ENCODE measurements around the gene E2F7. TPM values are rescaled to one million over a fixed set of nuclear protein-coding genes. Genes with fewer than 3 reads are reported as not detected.
"Not testable (repeated sequence)": the region's sequence is repeated elsewhere in the genome, so short reads cannot be mapped to it uniquely, and the experiment has no call there.

The E2F7 gene
- 8.7 and 12.0 TPM in 2 replicates for total RNA-seq (2014; rRNA removed; shearing (Covaris generic))

- Histone ChIP-seq H3K27me3 (ENCODE audit: control insufficient read depth, insufficient read depth, low read length) (no peaks in the 10 kb centered on the region), H3K36me3 (replicated peaks; ENCODE audit: control insufficient read depth, insufficient read depth, low read length) (peaks cover 3% of the 10 kb centered on the region; the same call in 1 of the 2 replicates), H3K4me3 (ENCODE audit: insufficient read depth, low read depth, low read length) (peak within 1 kb of the TSS; percentile 83)
- peak; percentile 98 for DNase-seq
Observed at GRCh38 chr12:77065361-77066204, at the start of gene E2F7. Gene E2F7 (minus strand): TSS chr12:77065569. CDS start chr12:77064635, 934 bp downstream.

- no peaks in the 10 kb centered on the region for H3K36me3 ChIP-seq (replicated peaks; ENCODE audit: control insufficient read depth, insufficient read depth, low read length)
- no peak for DNase-seq
- H3K4me3 ChIP-seq (ENCODE audit: insufficient read depth, low read depth, low read length), result no peak overlapping the region
- no peaks in the 10 kb centered on the region for H3K27me3 ChIP-seq (ENCODE audit: control insufficient read depth, insufficient read depth, low read length)
Observed at GRCh38 chr12:77113971-77114370, 48.6 kb upstream of the E2F7 start.

GRCh38 chr12:77108707-77109106 lies 43.3 kb upstream of the E2F7 start:
- H3K27me3 ChIP-seq (ENCODE audit: control insufficient read depth, insufficient read depth, low read length), result no peaks in the 10 kb centered on the region
- DNase-seq, result no peak
- H3K4me3 ChIP-seq (ENCODE audit: insufficient read depth, low read depth, low read length), result no peak overlapping the region
- no peaks in the 10 kb centered on the region for H3K36me3 ChIP-seq (replicated peaks; ENCODE audit: control insufficient read depth, insufficient read depth, low read length)

- peak; percentile 13 for DNase-seq
- no peaks in the 10 kb centered on the region for H3K27me3 ChIP-seq (ENCODE audit: control insufficient read depth, insufficient read depth, low read length)
- H3K4me3 ChIP-seq (ENCODE audit: insufficient read depth, low read depth, low read length), result no peak overlapping the region
- no peaks in the 10 kb centered on the region for H3K36me3 ChIP-seq (replicated peaks; ENCODE audit: control insufficient read depth, insufficient read depth, low read length)
Observed at GRCh38 chr12:77107121-77107520, 41.8 kb upstream of the E2F7 start.

- H3K4me3 ChIP-seq (ENCODE audit: insufficient read depth, low read depth, low read length), result no peak overlapping the region
- H3K27me3 ChIP-seq (ENCODE audit: control insufficient read depth, insufficient read depth, low read length), result no peaks in the 10 kb centered on the region
- H3K36me3 ChIP-seq (replicated peaks; ENCODE audit: control insufficient read depth, insufficient read depth, low read length), result no peaks in the 10 kb centered on the region
- no peak for DNase-seq
Observed at GRCh38 chr12:77104792-77105191, 39.4 kb upstream of the E2F7 start.

- Histone ChIP-seq H3K27me3 (ENCODE audit: control insufficient read depth, insufficient read depth, low read length) (no peaks in the 10 kb centered on the region), H3K36me3 (replicated peaks; ENCODE audit: control insufficient read depth, insufficient read depth, low read length) (no peaks in the 10 kb centered on the region), H3K4me3 (ENCODE audit: insufficient read depth, low read depth, low read length) (no peak overlapping the region)
- DNase-seq, result no peak
Observed at GRCh38 chr12:77104286-77104685, 38.9 kb upstream of the E2F7 start.

GRCh38 chr12:77102691-77103090 lies 37.3 kb upstream of the E2F7 start:
- DNase-seq, result no peak
- Histone ChIP-seq H3K27me3 (ENCODE audit: control insufficient read depth, insufficient read depth, low read length) (no peaks in the 10 kb centered on the region), H3K36me3 (replicated peaks; ENCODE audit: control insufficient read depth, insufficient read depth, low read length) (no peaks in the 10 kb centered on the region), H3K4me3 (ENCODE audit: insufficient read depth, low read depth, low read length) (no peak overlapping the region)

- Histone ChIP-seq H3K27me3 (ENCODE audit: control insufficient read depth, insufficient read depth, low read length) (no peaks in the 10 kb centered on the region), H3K4me3 (ENCODE audit: insufficient read depth, low read depth, low read length) (no peak overlapping the region), H3K36me3 (replicated peaks; ENCODE audit: control insufficient read depth, insufficient read depth, low read length) (no peaks in the 10 kb centered on the region)
- no peak for DNase-seq
Observed at GRCh38 chr12:77102123-77102522, 36.8 kb upstream of the E2F7 start.

GRCh38 chr12:77099799-77100198 lies 34.4 kb upstream of the E2F7 start:
- Histone ChIP-seq H3K36me3 (replicated peaks; ENCODE audit: control insufficient read depth, insufficient read depth, low read length) (no peaks in the 10 kb centered on the region), H3K27me3 (ENCODE audit: control insufficient read depth, insufficient read depth, low read length) (no peaks in the 10 kb centered on the region), H3K4me3 (ENCODE audit: insufficient read depth, low read depth, low read length) (no peak overlapping the region)
- no peak for DNase-seq

GRCh38 chr12:77097846-77098245 lies 32.5 kb upstream of the E2F7 start:
- no peak overlapping the region for H3K4me3 ChIP-seq (ENCODE audit: insufficient read depth, low read depth, low read length)
- no peaks in the 10 kb centered on the region for H3K36me3 ChIP-seq (replicated peaks; ENCODE audit: control insufficient read depth, insufficient read depth, low read length)
- no peaks in the 10 kb centered on the region for H3K27me3 ChIP-seq (ENCODE audit: control insufficient read depth, insufficient read depth, low read length)
- DNase-seq, result no peak

- not testable (repeated sequence) for DNase-seq; H3K4me3 ChIP-seq (ENCODE audit: insufficient read depth, low read depth, low read length); H3K27me3 ChIP-seq (ENCODE audit: control insufficient read depth, insufficient read depth, low read length); H3K36me3 ChIP-seq (replicated peaks; ENCODE audit: control insufficient read depth, insufficient read depth, low read length)
Observed at GRCh38 chr12:77092227-77092626, 26.9 kb upstream of the E2F7 start.

GRCh38 chr12:77089686-77090220 lies 24.4 kb upstream of the E2F7 start:
- no peaks in the 10 kb centered on the region for H3K36me3 ChIP-seq (replicated peaks; ENCODE audit: control insufficient read depth, insufficient read depth, low read length)
- H3K27me3 ChIP-seq (ENCODE audit: control insufficient read depth, insufficient read depth, low read length), result no peaks in the 10 kb centered on the region
- no peak overlapping the region for H3K4me3 ChIP-seq (ENCODE audit: insufficient read depth, low read depth, low read length)
- no peak for DNase-seq

GRCh38 chr12:77087427-77087826 lies 22.1 kb upstream of the E2F7 start:
- no peaks in the 10 kb centered on the region for H3K27me3 ChIP-seq (ENCODE audit: control insufficient read depth, insufficient read depth, low read length)
- no peak for DNase-seq
- no peaks in the 10 kb centered on the region for H3K36me3 ChIP-seq (replicated peaks; ENCODE audit: control insufficient read depth, insufficient read depth, low read length)
- no peak overlapping the region for H3K4me3 ChIP-seq (ENCODE audit: insufficient read depth, low read depth, low read length)

GRCh38 chr12:77082021-77082420 lies 16.7 kb upstream of the E2F7 start:
- Histone ChIP-seq H3K36me3 (replicated peaks; ENCODE audit: control insufficient read depth, insufficient read depth, low read length) (no peaks in the 10 kb centered on the region), H3K4me3 (ENCODE audit: insufficient read depth, low read depth, low read length) (no peak overlapping the region), H3K27me3 (ENCODE audit: control insufficient read depth, insufficient read depth, low read length) (no peaks in the 10 kb centered on the region)
- no peak for DNase-seq

- Histone ChIP-seq H3K27me3 (ENCODE audit: control insufficient read depth, insufficient read depth, low read length) (no peaks in the 10 kb centered on the region), H3K36me3 (replicated peaks; ENCODE audit: control insufficient read depth, insufficient read depth, low read length) (no peaks in the 10 kb centered on the region), H3K4me3 (ENCODE audit: insufficient read depth, low read depth, low read length) (no peak overlapping the region)
- DNase-seq, result no peak
Observed at GRCh38 chr12:77079631-77080030, 14.3 kb upstream of the E2F7 start.

All from H7 (cell line).